ENCODE data around the gene RPGR. TPM values are rescaled to one million over a fixed set of nuclear protein-coding genes. Genes with fewer than 3 reads are reported as not detected.

The RPGR gene
- total and polyA plus RNA-seq, 9 of the 15 experiments (the other 6 are each of a cell fraction or from before 2014, with no cell fraction given): 2.1 to 7.9 (median 5.7) TPM

GRCh38 chrX:38312436-38312835 is 14.9 kb downstream of the RPGR start:
- WGBS (ENCODE audit: insufficient coverage, low coverage, missing lambda C conversion rate): 23% methylated on average over 4 of the region's 4 CpGs
- no peak for ATAC-seq
- no peak for DNase-seq (ENCODE audit: extremely low read depth in 1 of 4, low spot score in 3 of 4)
- Histone ChIP-seq H3K79me2 (ENCODE audit: control insufficient read depth, insufficient read depth, low read length) (no peaks in the 10 kb centered on the region), H2AFZ (ENCODE audit: low read depth, low read length) (no peak overlapping the region), H3K27me3 (ENCODE audit: control insufficient read depth in 2 of 2, insufficient read depth in 2 of 2, low read length in 2 of 2) (no peaks in the 10 kb centered on the region), H3K4me2 (ENCODE audit: insufficient read depth, low read length) (no peak overlapping the region), H3K9ac (ENCODE audit: insufficient read depth in 1 of 2, low read depth in 2 of 2, low read length in 2 of 2) (no peak overlapping the region), H3K27ac (ENCODE audit: extremely low read depth, low read depth, low read length) (no peak overlapping the region), H4K20me1 (replicated peaks; ENCODE audit: control insufficient read depth, insufficient read depth, low read length) (no peaks in the 10 kb centered on the region), H3K4me1 (replicated peaks in 1 of 2; ENCODE audit: control insufficient read depth in 2 of 2, insufficient read depth in 2 of 2, low read length in 2 of 2) (no peaks in the 10 kb centered on the region), H3K36me3 (ENCODE audit: control insufficient read depth, insufficient read depth, low read length) (no peaks in the 10 kb centered on the region), H3K9me3 (replicated peaks; ENCODE audit: control insufficient read depth, insufficient read depth, low read depth, low read length) (no peaks in the 10 kb centered on the region), H3K9me1 (ENCODE audit: control insufficient read depth, insufficient read depth, low read length) (no peaks in the 10 kb centered on the region), H3K4me3 (no peak overlapping the region)
- BruUV-seq (replicated peaks): no TSS peak
- TF ChIP-seq FOSL1 (tag; conservative IDR thresholded peaks at IDR 0.05) (peak; percentile 56), FIP1L1 (IDR thresholded peaks at IDR 0.05; ENCODE audit: low read depth, low read length, poor library complexity, severe bottlenecking) (no peak)
- POLR2A ChIA-PET: no interaction called here
- CTCF ChIA-PET (ENCODE audit: low intra/inter-chr PET ratio): no interaction called here
- in situ Hi-C loops (cut with MboI) (no loop called here), intact Hi-C loops (cut with micrococcal nuclease) (no loop called here)
- no peak for FAIRE-seq

- FAIRE-seq (no peak), ATAC-seq (no peak), DNase-seq (ENCODE audit: extremely low read depth in 1 of 4, low spot score in 3 of 4) (no peak)
- Histone ChIP-seq H3K27me3 (ENCODE audit: control insufficient read depth in 2 of 2, insufficient read depth in 2 of 2, low read length in 2 of 2) (no peaks in the 10 kb centered on the region), H3K9ac (ENCODE audit: insufficient read depth in 1 of 2, low read depth in 2 of 2, low read length in 2 of 2) (no peak overlapping the region), H3K79me2 (ENCODE audit: control insufficient read depth, insufficient read depth, low read length) (no peaks in the 10 kb centered on the region), H3K4me1 (replicated peaks in 1 of 2; ENCODE audit: control insufficient read depth in 2 of 2, insufficient read depth in 2 of 2, low read length in 2 of 2) (no peaks in the 10 kb centered on the region), H3K4me3 (no peak overlapping the region), H3K4me2 (ENCODE audit: insufficient read depth, low read length) (no peak overlapping the region), H3K27ac (ENCODE audit: extremely low read depth, low read depth, low read length) (no peak overlapping the region), H3K9me1 (ENCODE audit: control insufficient read depth, insufficient read depth, low read length) (no peaks in the 10 kb centered on the region), H3K36me3 (ENCODE audit: control insufficient read depth, insufficient read depth, low read length) (no peaks in the 10 kb centered on the region), H3K9me3 (replicated peaks; ENCODE audit: control insufficient read depth, insufficient read depth, low read depth, low read length) (no peaks in the 10 kb centered on the region), H2AFZ (ENCODE audit: low read depth, low read length) (no peak overlapping the region), H4K20me1 (replicated peaks; ENCODE audit: control insufficient read depth, insufficient read depth, low read length) (no peaks in the 10 kb centered on the region)
- CTCF ChIA-PET (ENCODE audit: low intra/inter-chr PET ratio): no interaction called here
- POLR2A ChIA-PET: no interaction called here
- 6% methylated on average over 2 of the region's 2 CpGs for WGBS (ENCODE audit: insufficient coverage, low coverage, missing lambda C conversion rate)
- intact Hi-C loops (cut with micrococcal nuclease) (no loop called here), in situ Hi-C loops (cut with MboI) (no loop called here)
- no TSS peak for BruUV-seq (replicated peaks)
- TF ChIP-seq TFAM (CRISPR knock-in tag; conservative IDR thresholded peaks at IDR 0.05): no peak
- no peak for TF ChIP-seq SREBF1 (IDR thresholded peaks at IDR 0.05; ENCODE audit: borderline replicate concordance, low read depth, low read length)
- no peak for TF ChIP-seq ZNF347 (CRISPR knock-in tag; IDR thresholded peaks at IDR 0.05; ENCODE audit: low read depth)
- no peak for TF ChIP-seq MEF2D (tag; conservative IDR thresholded peaks at IDR 0.05; ENCODE audit: low read depth)
- no peak for TF ChIP-seq ESRRB (CRISPR knock-in tag; IDR thresholded peaks at IDR 0.05; ENCODE audit: borderline replicate concordance)
- TF ChIP-seq ZZZ3 (IDR thresholded peaks at IDR 0.05): no peak
- no peak for TF ChIP-seq PRMT5 (CRISPR knock-in tag; IDR thresholded peaks at IDR 0.05)
- no peak for TF ChIP-seq ZNF518B (CRISPR knock-in tag; IDR thresholded peaks at IDR 0.05)
- TF ChIP-seq SFPQ (IDR thresholded peaks at IDR 0.05; ENCODE audit: low read depth, low read length): no peak
- no peak for TF ChIP-seq WHSC1 (IDR thresholded peaks at IDR 0.05; ENCODE audit: low read length)
These were observed 15.6 kb downstream of the RPGR start for GRCh38 chrX:38311743-38312142.
